NCI-H1105 treated with DMSO at 0.1 percent for 48 hours (cell line): Measurements from ENCODE around the gene GABARAPL1.
"Not testable (repeated sequence)": the region's sequence is repeated elsewhere in the genome, so short reads cannot be mapped to it uniquely, and the experiment has no call there.

Source experiments
- DNase-seq: peaks from one replicate; lab custom pipeline; 2025; lab: John Stamatoyannopoulos, UW

The GABARAPL1 gene

GRCh38 chr12:10204495-10204894, 8.2 kb upstream of the GABARAPL1 start:
- DNase-seq, result not testable (repeated sequence)

- DNase-seq, result no peak
Measured at GRCh38 chr12:10205220-10205807, 7.4 kb upstream of the GABARAPL1 start.

- DNase-seq, result no peak
Measured at GRCh38 chr12:10207136-10207535, 5.5 kb upstream of the GABARAPL1 start.

- DNase-seq, result no peak
Measured at GRCh38 chr12:10210225-10210624, 2.5 kb upstream of the GABARAPL1 start.

- no peak for DNase-seq
Measured at GRCh38 chr12:10211101-10211939, 1.4 kb upstream of the GABARAPL1 start.

GRCh38 chr12:10211940-10212738, 538 bp upstream of the GABARAPL1 start:
- peak; percentile 84 for DNase-seq

GRCh38 chr12:10213168-10214135, 775 bp downstream of the GABARAPL1 start:
- DNase-seq, result peak; percentile 67

GRCh38 chr12:10214136-10214894, 1.6 kb downstream of the GABARAPL1 start:
- DNase-seq, result no peak

GRCh38 chr12:10214895-10215267, 2.2 kb downstream of the GABARAPL1 start:
- no peak for DNase-seq

- DNase-seq, result no peak
Measured at GRCh38 chr12:10215436-10215835, 2.8 kb downstream of the GABARAPL1 start.

- not testable (repeated sequence) for DNase-seq
Measured at GRCh38 chr12:10215946-10216345, 3.3 kb downstream of the GABARAPL1 start.

- no peak for DNase-seq
Measured at GRCh38 chr12:10218021-10218420, 5.3 kb downstream of the GABARAPL1 start.

GRCh38 chr12:10220398-10221077, 7.9 kb downstream of the GABARAPL1 start:
- no peak for DNase-seq

- no peak for DNase-seq
Measured at GRCh38 chr12:10221846-10222245, 9.2 kb downstream of the GABARAPL1 start.

GRCh38 chr12:10223208-10223607, 10.5 kb downstream of the GABARAPL1 start:
- DNase-seq, result no peak

- peak; percentile 18 for DNase-seq
Measured at GRCh38 chr12:10225426-10225825, 12.7 kb downstream of the GABARAPL1 start.

- DNase-seq, result no peak
Measured at GRCh38 chr12:10226086-10226485, 13.4 kb downstream of the GABARAPL1 start.

- no peak for DNase-seq
Measured at GRCh38 chr12:10226731-10227130, 14.1 kb downstream of the GABARAPL1 start.

GRCh38 chr12:10227648-10228047, 15.0 kb downstream of the GABARAPL1 start:
- no peak for DNase-seq

GRCh38 chr12:10234562-10234961, 21.9 kb downstream of the GABARAPL1 start:
- no peak for DNase-seq
